GF-D8 (cell line): ENCODE data around the gene NOA1.
"Not testable (repeated sequence)": the region's sequence is repeated elsewhere in the genome, so short reads cannot be mapped to it uniquely, and the experiment has no call there.

ENCODE experiments used
- DNase-seq: peaks from one replicate; lab custom pipeline; 2025; lab: John Stamatoyannopoulos, UW

The NOA1 gene

GRCh38 chr4:56958111-56958517 lies 19.3 kb downstream of the NOA1 start:
- peak; percentile 97 for DNase-seq

GRCh38 chr4:56953680-56954520 lies 23.5 kb downstream of the NOA1 start:
- DNase-seq = no peak

- no peak for DNase-seq
Measured at GRCh38 chr4:56941403-56941802, 36.0 kb downstream of the NOA1 start.

- no peak for DNase-seq
Measured at GRCh38 chr4:56940971-56941370, 36.4 kb downstream of the NOA1 start.

GRCh38 chr4:56940403-56940802 lies 37.0 kb downstream of the NOA1 start:
- DNase-seq = no peak

GRCh38 chr4:56939826-56940225 lies 37.6 kb downstream of the NOA1 start:
- not testable (repeated sequence) for DNase-seq

GRCh38 chr4:56937262-56937661 lies 40.1 kb downstream of the NOA1 start:
- DNase-seq = no peak

GRCh38 chr4:56931924-56932323 lies 45.5 kb downstream of the NOA1 start:
- DNase-seq = no peak

DNA sequence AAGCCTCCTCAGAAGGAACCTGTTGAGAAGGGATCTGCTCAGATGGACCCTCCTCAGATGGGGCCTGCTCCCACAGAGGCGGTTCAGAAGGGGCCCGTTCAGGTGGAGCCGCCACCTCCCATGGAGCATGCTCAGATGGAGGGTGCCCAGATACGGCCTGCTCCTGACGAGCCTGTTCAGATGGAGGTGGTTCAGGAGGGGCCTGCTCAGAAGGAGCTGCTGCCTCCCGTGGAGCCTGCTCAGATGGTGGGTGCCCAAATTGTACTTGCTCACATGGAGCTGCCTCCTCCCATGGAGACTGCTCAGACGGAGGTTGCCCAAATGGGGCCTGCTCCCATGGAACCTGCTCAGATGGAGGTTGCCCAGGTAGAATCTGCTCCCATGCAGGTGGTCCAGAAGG lies 46.8 kb downstream of the NOA1 start:
- DNase-seq = no peak

- DNase-seq = no peak
Measured at GRCh38 chr4:56927196-56927595, 50.2 kb downstream of the NOA1 start.

DNA sequence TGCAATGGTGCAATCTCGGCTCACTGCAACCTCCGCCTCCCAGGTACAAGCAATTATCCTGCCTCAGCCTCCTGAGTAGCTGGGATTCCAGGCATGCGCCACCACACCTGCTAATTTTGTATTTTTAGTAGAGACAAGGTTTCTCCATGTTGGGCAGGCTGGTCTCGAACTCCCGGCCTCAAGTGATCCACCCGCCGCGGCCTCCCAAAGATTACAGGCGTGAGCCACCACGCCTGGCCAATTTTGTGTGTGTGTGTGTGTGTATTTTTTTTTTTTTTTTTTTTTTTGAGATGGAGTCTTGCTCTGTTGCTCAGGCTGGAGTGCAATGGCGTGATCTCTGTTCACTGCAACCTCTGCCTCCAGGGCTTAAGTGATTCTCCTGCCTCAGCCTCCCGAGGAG lies 62.4 kb downstream of the NOA1 start:
- not testable (repeated sequence) for DNase-seq

- no peak for DNase-seq
Measured at GRCh38 chr4:56914336-56914735, 63.1 kb downstream of the NOA1 start.
